GM19397 (cell line): ENCODE data around the gene PRX.

Source experiments
- ATAC-seq: cut with Tn5 transposase; IDR thresholded peaks from one replicate; pipeline ENCODE4 v1.9.1; 2021; ENCODE audit warnings: mild to moderate bottlenecking, moderate library complexity; ENCODE audit not compliant: unreplicated experiment

The PRX gene

DNA sequence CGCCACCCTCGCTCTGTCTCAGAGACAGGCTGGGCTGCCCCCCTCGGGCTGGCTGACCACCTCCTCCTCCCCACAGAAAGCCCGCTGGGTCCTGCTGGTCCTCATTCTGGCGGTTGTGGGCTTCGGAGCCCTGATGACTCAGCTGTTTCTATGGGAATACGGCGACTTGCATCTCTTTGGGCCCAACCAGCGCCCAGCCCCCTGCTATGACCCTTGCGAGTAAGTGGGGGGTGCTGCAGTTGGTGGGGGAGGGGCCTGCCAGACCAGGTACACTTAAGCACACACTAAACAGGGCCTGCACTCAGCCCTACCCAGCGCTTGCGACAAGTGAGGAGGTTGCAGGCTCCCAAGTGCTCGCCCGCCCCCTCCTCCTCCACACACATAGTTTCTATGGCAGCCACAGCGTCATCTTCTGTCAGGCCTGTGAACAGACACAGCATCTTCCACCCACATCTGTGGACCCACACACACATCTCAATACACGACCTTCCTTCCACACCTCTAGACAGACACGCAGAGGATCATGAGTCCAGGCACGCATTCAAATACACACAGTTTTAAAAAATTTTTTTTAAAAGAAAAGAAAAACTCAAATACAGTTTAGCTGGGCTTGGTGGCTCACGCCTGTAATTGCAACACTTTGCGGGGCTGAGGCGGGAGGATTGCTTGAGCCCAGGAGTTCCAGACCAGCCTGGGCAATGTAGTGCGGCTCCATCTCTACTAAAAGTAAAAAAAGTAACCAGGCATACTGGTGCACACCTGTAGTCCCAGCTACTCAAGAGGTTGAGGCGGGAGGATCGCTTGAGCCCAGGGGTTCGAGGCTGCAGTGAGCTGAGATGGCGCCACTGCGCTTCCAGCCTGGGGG lies 46.2 kb downstream of the PRX start:
- ATAC-seq: no peak

DNA sequence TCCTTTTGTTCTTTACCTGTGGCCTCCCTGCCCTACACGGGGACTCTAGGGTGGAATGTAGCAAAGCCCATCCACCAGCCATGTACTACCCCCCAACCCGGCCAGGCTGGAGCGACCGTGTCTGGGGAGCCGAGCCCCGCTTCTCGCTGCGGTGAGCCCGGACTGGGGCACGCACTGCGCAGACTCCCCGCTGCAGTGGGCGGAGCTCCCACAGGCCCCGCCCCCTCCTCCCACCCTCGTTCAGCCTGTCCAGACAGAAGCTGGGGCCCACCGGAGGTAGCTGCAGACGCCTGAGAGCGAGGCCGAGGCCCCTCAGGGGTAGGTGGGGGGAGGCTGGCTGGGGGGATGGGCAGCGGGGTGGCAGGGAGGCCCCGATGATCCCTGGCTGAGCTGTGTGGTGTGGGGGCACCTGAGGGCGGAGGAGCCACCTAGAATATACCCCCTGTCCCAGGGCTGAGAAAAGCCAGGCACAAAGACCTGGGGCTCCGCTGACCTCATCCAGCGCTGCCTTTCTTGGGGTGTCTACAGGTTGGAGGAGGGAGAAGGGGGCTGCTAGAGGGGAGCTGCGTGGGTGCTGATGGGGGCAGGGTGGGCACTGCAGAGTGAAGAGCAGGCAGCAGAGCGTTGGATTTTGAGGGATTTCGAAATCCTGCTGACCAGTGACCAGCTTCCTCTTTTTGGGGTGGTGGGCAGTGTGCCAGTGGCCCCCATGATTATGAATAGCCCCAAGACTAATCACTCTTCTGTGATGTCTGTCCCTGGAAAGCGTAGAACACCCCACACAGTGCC lies 47.4 kb downstream of the PRX start:
- no peak for ATAC-seq

DNA sequence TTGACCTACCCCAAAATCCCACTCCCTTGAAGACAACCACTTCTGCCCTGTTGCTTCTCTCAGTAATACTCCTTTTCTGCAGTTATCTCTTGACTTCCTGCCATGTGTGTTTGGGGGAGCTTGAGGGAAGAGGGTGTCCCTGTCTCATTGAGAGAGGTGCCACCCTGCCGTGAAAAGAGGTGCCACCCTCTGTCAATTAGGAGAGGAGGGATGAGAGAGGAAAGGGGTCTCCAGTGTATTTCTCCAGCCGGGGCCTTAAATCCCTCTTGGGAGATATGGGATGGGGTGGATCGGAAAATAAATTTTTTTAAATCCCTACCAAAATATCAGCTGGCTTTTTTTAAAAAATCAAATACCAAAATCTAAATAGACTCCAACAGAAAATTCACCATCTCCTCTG lies 48.2 kb downstream of the PRX start:
- ATAC-seq: no peak

GRCh38 chr19:40363069-40363468 lies 50.1 kb downstream of the PRX start:
- no peak for ATAC-seq

DNA sequence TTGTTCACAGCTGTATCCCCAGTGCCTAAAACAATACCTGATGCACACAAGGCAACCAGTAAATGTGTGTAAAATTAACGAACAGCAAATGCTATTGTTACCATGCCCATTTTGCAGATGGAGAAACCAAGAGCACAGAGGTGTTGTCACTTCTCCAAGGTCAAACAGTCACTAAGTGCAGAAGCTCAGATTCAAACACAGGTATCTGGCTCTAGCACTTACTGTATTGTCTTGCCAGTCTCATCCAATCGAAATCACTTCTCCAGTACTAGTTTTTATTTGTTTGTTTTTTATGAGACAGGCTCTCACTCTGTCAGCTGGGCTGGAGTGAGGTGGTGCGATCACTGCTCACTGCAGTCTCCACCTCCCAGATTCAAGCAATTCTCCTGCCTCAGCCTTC lies 51.0 kb downstream of the PRX start:
- no peak for ATAC-seq

GRCh38 chr19:40360708-40361241 lies 52.4 kb downstream of the PRX start:
- ATAC-seq: no peak

DNA sequence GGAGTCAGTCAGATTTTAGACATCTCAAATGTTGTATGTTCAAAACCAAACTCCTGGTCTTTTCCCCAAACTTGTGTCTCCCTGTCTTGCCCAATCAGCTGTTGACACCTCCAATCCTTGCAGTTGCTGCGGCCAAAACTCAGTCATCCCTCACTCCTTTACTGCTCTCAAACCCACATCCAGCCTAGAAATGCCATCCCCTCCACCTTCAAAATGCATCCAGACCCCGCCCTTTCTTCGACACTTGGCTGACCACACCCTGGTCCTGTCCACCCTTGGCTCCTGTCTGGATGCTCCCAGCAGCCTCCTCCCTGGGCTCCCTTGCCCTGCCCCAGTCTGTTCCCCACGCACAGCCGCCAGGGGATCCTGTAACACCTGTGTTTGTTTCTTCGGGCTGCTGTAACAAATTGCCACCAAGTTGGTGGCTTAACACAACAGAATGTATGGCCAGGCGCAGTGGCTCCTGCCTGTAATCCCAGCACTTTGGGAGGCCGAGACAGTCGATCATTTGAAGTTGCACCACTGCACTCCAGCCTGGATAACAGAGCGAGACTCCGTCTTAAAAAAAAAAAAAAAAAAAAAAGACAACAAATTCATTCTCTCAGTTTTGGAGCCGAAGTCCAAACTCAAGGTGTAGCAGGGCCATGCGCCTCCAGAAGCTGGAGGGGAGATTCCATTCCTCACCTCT lies 53.0 kb downstream of the PRX start:
- no peak for ATAC-seq

- no peak for ATAC-seq
Measured at GRCh38 chr19:40358773-40359172, 54.4 kb downstream of the PRX start.

- no peak for ATAC-seq
Measured at GRCh38 chr19:40357640-40358039, 55.5 kb downstream of the PRX start.

- ATAC-seq: no peak
Measured at GRCh38 chr19:40356681-40357595, 56.2 kb downstream of the PRX start.

GRCh38 chr19:40355975-40356680 lies 57.0 kb downstream of the PRX start:
- no peak for ATAC-seq

DNA sequence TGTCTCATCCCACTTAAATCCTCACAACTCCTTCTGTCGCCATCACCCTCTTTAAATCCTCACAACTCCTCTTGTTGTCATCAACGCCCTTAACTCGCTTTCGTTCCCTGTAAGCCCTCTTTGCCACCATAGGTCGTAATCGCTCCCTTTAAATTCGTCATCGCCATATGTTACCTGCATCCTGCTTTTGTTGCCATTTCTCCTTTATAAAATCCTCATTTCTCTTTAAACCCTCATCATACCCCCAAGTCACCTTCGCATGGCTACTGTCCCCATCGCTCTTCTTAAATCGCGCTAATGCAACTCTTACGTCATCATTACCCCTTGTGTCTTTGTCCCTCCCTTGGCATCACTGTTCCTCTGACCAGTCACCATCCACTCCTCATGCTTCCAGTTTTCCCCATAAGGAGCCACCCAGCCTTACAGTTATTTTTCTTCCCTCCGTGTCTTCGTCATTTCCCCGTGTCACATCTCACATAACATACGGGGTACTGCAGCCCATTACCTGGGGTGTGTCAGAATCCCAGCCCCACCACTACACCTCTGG lies 64.1 kb downstream of the PRX start:
- no peak for ATAC-seq

DNA sequence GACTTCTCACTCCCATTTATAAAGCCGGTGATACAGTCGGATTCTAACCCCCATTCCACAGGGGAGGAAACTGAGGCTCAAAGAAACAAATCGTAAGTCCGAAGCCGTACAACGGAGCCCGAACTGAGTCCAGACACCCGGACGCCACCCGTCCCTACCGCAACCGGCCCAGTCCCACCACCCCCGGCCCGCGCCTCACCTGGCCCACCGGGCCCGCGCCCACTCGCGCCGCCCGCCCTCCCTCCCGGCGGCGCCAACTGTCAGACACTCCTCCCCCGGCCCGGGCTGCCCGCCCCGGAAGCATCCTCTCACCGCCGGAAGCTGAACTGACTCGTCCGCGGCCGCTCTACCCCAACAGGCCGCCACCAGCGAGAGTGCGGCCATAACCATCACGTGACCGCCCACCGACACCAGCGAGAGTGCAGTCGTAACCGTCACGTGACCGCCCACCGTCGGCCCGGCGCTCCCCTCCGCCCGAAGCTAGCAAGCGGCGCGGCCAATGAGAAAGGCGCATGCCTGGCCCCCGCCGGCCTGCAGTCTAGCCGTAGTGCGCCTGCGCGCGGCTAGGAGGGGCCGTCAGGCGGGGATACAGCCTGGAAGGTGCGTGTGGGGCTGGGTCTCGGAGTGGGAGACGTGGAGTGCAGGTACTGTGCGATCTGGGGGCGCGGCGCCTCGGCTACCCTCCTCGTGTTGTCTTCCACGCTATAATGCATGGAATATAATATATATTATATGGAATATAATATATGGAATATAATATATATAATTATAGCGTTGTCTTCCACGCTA lies 64.9 kb downstream of the PRX start, which contains the start of the genes C19orf47 and PLD3:
Gene C19orf47 (minus strand): TSS at position 273 of the 789 bp plus-strand sequence. CDS start 6,540 bp downstream, outside the sequence.
Gene PLD3 (plus strand): TSS at position 571 of the 789 bp plus-strand sequence. CDS start 17,789 bp downstream, outside the sequence.
- ATAC-seq: peak; percentile 99

- no peak for ATAC-seq
Measured at GRCh38 chr19:40344422-40344821, 68.8 kb downstream of the PRX start.
